Stimulated activated CD4-positive, alpha-beta T cell treated with anti-CD3 and anti-CD28 coated beads, Interleukin-1b, Interleukin-23, amount 100 ng/mL, for 48 hours (primary cell): ENCODE data around the gene CCDC117.
"Not testable (repeated sequence)": the region's sequence is repeated elsewhere in the genome, so short reads cannot be mapped to it uniquely, and the experiment has no call there.

ENCODE experiments used
- DNase-seq: peaks from one replicate; pipeline ENCODE4 v3.0.0-alpha.2; 2020

Gene CCDC117, protein sequence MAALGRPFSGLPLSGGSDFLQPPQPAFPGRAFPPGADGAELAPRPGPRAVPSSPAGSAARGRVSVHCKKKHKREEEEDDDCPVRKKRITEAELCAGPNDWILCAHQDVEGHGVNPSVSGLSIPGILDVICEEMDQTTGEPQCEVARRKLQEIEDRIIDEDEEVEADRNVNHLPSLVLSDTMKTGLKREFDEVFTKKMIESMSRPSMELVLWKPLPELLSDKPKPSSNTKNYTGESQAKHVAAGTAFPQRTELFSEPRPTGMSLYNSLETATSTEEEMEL

GRCh38 chr22:28772633-28773460 lies at the start of gene CCDC117:
Gene CCDC117, plus strand, starts transcription at chr22:28772695. Its CDS starts 155 bp downstream, at chr22:28772850.
- DNase-seq: peak; percentile 94

GRCh38 chr22:28728002-28728401 lies 44.5 kb upstream of the CCDC117 start:
- DNase-seq: no peak

DNA sequence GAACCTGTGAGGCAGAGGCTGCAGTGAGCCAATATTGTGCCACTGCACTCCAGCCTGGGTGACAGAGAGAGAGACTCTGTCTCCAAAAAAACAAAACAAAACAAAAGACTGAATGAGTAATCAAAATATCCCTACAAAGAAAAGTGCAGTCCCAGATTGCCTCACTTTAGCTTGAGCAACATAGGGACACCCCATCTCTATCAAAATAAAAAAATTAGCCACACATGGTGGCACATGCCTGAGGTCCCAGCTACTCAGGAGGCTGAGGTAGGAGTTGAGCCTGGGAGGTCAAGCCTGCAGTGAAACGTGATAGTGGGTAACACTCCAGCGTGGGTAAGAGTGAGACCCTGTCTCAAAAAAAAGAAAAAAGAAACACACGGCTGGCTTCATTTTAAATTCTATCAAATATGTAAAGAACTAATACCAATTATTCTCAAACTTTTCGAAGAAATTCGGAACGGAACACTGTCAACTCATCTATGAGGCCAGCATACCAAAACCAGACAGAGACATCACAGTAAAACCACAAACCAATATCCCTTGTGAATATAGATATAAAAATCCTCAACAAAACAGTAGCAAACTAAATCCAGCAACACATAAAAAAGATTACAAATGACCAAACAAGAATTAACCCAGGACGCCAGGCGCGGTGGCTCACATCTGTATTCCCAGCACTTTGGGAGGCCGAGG lies 43.7 kb upstream of the CCDC117 start:
- no peak for DNase-seq

DNA sequence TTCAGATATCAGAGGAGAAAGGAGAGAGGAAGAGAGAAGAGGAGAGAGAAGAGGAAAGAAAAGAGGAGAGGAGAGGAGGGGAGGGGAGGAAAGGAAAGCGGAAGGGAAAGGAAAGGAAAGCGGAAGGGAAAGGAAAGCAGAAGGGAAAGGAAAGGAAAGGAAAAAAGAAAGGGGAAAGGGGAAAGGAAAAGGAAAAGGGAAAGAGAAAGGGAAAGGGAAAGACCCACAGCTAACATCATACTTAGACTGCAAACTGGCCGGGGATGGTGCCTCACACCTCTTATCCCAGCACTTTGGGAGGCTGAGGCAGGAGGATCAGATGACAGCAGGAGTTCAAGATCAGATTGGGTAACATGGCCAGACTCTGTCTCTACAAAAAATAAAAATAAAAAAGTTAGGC lies 42.3 kb upstream of the CCDC117 start:
- no peak for DNase-seq

- DNase-seq: no peak
These were observed 38.1 kb upstream of the CCDC117 start for GRCh38 chr22:28734393-28734792.

- DNase-seq: no peak
These were observed 36.0 kb upstream of the CCDC117 start for GRCh38 chr22:28736301-28737155.

- no peak for DNase-seq
These were observed 34.8 kb upstream of the CCDC117 start for GRCh38 chr22:28737701-28738100.

GRCh38 chr22:28738876-28739275 lies 33.6 kb upstream of the CCDC117 start:
- not testable (repeated sequence) for DNase-seq

GRCh38 chr22:28741200-28741784 lies 31.2 kb upstream of the CCDC117 start:
- DNase-seq: no peak

DNA sequence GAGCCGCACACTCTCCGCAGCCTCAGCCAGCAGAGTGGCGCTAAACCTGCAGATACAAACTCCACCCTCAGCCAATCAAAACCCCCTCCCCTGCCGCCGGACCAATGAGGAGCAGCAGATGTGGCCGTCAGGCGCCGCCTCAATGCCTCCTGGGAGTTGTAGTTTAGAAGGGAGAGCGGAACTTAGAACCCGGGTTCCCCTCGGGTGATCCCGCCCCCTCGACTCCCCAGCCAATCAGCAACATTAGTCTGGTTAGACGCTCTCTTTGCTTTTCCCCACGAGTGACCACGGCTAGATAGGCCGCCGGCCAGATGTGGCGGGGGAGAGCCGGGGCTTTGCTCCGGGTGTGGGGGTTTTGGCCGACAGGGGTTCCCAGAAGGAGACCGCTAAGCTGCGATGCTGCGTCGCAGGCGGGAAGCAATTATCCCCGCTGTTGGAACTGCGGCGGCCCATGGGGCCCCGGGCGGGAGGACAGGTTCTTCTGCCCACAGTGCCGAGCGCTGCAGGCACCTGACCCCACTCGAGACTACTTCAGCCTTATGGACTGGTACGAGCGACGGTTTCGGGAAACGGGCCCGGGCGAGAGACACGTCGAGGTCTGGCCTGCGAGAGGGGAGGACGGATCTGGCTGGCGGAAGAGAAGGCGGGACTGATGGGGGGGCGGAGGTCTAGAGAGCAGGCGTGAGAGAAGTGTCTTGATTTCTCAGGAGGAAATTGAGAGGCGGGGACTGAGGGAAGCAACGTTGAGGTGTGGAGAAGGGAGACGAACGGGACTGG lies 30.5 kb upstream of the CCDC117 start, which contains the start of the genes CHEK2 and HSCB:
CHEK2 (minus strand) TSS at position 36 of the 777 bp plus-strand sequence. CDS start 7,099 bp downstream, outside the sequence.
HSCB (plus strand) TSS at position 255 of the 777 bp plus-strand sequence; CDS start at position 312, 57 bp downstream.
- DNase-seq: peak; percentile 99

GRCh38 chr22:28742562-28742962 lies 29.9 kb upstream of the CCDC117 start:
- no peak for DNase-seq

GRCh38 chr22:28743852-28744251 lies 28.6 kb upstream of the CCDC117 start:
- no peak for DNase-seq

DNA sequence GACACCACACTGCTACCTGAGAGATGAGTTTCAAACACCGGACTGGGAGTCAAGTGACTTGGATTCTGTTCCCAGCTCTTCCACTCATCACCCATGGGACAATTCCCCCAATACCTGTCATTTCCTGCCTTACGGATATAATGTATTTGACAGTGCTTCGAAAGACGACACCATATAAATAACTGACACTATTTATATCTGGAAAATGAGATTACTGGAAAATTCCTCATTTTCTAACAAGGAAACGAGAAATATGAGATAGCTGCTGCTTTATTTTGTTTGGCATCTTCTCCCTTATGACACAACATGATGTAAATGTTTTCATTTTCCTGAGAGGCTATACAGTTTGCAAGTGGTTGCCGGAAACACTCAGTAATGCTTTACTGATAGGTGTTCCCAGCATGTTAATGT lies 22.0 kb upstream of the CCDC117 start:
- no peak for DNase-seq

DNA sequence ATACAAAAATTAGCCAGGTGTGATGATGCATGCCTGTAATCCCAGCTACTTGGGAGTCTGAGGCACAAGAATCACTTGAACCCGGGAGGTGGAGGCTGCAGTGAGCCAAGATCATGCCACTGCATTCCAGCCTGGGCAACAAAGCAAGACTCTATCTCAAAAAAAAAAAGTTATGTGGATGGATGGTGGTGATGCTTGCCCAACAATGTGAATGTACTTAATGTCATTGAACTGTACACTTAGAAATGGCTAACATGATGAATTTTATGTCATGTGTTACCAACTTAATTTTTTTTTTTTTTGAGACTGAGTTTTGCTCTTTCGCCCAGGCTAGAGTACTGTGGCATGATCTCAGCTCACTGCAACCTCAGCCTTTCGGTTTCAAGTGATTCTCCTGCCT lies 18.0 kb upstream of the CCDC117 start:
- not testable (repeated sequence) for DNase-seq

DNA sequence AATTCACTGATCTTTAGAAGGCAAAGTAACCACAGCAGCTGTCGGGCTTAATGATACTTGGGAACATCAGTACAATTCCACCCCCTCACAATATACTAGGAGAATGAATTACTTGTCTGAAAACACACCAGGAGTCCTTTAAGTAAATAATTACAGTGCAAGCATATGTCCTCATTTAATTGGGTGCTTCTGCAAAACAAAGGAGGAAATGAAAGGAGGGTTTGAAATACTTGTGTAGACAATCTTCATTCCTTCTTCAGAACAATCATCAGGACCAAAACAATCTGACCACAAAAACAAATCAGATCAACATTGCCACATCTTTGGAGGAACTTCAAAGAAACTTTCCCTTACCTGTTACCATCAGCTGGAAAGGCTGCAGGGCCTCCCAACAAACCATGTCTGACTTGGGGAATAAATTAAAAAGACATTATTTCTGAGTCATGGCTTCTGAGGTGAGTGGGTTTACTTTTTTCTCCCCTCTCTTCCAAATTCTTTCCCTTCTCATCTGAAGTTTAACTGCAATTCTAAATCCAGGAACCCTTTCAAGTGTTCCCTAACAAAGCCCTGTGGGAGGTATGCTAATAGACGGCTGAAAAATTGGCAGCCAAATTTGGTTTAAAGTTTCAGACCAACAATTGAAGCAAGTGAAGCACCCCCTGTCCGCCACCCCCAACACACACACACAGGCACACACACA lies 12.5 kb upstream of the CCDC117 start:
- no peak for DNase-seq

DNA sequence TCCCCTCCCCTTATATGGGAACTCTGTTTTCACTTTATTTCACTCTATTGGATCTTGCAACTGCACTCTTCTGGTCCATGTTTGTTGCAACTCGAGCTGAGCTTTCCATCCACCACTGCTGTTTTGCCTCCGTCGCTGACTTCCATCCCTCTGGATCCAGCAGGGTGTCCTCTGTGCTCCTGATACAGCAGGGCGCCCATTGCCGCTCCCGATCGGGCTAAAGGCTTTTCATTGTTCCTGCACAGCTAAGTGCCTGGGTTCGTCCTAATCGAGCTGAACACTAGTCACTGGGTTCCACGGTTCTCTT lies 11.1 kb upstream of the CCDC117 start:
- DNase-seq: no peak

- not testable (repeated sequence) for DNase-seq
These were observed 10.5 kb upstream of the CCDC117 start for GRCh38 chr22:28762000-28762399.

DNA sequence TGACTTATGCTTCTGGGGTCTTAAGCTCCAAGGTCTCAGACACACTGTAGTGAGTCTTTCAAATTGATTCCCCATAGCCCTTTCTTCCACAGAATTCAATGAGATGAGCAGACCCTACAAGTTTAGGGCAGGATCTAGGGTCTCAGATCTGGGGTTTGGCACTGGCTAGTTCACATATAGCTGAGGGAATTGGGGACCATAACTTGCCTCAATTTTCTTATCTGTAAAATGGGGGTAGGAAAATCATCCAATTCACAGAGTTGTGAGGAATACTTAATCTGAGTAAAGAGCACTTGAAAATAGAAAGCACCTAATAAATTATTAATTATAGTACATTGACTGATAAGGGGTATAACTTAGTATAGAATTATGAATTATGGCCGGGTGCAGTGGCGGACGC lies 5.9 kb upstream of the CCDC117 start:
- no peak for DNase-seq

- DNase-seq: no peak
These were observed 3.6 kb upstream of the CCDC117 start for GRCh38 chr22:28768701-28769393.
